Measurements from ENCODE around the gene PAK5. TPM values are rescaled to one million over a fixed set of nuclear protein-coding genes. Genes with fewer than 3 reads are reported as not detected.
A peak's percentile ranks its signal among the peaks of the same experiment; 100 is the strongest.
"Not testable (repeated sequence)": the region's sequence is repeated elsewhere in the genome, so short reads cannot be mapped to it uniquely, and the experiment has no call there.

PAK5 gene
- total RNA-seq, 1 donor from 2014 or later, result not detected

DNA sequence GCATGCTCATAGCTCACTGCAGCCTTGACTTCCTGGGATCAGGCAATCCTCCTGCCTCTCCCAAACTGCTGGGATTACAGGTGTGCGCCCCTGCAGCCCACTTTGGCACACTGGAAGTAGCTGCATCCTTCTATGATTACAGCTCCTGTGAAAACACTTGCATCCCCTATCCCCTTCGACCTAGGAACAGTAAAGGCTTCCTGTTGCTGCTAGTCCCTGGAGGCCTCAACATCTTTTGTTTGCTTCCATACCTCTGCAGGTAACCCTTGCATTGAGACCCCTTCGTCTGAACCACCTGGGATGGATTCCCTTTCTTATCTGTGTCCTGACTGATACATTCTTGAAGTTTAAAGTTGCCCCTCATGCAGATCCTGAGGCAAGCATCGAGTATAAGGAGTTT is 152.4 kb downstream of the PAK5 start:
- DNase-seq (ENCODE audit: low read depth in 2 of 2), result no peak

DNA sequence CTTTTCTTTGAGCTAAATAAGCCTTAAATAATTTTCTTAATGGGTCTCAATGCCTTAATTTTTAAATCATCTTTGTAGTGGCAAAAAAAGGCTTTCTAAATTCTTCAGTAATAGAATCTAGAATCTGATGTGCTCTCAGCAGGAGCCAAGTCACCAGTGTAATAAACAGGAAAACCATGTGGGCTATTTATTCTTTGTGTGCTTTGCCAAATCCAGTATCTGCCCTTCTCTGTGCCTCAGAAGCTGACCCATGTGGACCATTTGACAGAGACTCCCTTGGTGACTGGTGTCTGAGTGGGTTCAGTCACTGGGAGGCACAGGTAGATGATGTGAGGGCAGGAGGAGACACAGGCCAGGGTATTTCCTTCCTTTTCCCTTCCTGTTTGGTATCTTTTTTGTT is 152.9 kb downstream of the PAK5 start:
- DNase-seq (ENCODE audit: low read depth in 2 of 2), result no peak

DNA sequence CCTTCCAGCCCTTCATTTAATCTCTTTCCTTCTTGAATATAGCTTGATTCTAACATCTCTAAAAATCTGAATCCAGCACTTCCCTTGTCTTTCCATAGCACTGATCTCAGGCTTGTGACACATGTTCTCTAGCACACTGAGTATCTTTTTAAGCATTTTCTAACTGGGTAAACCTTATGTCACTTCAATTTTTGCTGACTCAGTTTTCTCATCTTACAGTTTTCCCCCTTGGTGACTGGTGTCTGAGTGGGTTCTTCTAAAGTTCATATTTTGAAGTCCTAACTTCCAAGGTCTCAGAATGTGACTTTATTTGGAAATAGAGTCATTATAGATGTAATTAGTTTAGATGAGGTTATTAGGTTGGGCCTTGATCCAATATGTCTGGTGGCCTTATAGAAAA is 153.9 kb downstream of the PAK5 start:
- DNase-seq (ENCODE audit: low read depth in 2 of 2), result no peak

DNA sequence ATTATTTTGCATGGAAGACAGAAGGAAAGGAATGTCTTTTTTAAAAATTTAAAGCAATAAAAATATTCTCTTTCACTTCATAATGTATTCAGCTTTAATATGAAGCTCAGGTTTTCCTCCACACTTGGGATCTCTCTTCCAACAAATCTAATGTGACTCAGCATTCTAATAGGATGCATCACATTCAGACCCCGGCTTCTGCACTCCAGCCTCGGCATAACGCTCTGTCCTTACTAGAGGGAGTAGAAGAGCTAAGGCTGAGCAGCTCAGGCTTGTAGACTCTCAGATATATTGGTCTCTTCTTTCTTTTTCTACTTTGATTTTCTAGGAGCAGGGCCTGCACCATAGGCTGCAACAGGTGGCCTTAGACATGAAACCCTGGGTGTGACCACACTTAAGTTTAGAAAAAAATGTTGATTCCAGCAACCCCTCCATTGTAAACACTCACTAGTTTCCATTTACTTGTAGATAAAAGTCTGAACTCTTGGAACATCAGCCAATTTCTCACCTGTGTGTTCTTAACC is 161.7 kb downstream of the PAK5 start:
- no peak for DNase-seq (ENCODE audit: low read depth in 2 of 2)

DNA sequence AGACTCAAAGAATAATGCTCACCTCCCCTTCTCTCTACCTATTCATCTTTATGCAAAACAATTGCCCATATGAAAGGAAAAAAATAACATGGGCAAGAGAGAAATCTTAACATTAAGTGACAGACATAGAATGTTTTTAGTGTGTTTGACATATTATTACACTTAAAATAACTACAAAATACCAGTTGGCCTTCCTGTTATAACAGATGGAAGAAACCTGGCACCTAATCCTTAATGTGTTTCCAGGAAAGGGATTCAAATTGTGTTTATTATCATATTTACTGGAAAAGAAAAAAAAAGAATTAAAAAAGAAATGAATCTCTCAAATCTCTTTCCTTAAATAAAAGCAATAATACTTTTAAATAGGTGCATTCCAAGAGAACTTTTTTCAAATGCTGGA is 165.9 kb downstream of the PAK5 start:
- no peak for DNase-seq (ENCODE audit: low read depth in 2 of 2)

DNA sequence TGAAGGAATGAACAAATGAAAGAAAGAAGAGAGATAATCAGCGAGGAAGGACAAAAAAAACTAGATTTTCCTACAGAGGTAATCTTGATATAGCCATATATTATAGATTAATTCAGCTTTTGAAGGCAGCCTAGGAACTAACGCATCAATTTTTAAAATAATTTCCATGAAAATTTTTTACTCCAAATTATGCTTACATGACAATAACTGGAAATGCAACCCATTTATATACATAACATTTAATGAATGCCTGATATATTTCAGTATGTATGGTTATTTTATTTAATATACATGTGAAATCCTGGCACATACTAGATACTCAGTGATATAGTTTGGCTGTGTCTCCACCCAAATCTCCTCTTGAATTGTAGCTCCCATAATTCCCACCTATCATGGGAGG is 166.8 kb downstream of the PAK5 start:
- DNase-seq (ENCODE audit: low read depth in 2 of 2), result no peak

DNA sequence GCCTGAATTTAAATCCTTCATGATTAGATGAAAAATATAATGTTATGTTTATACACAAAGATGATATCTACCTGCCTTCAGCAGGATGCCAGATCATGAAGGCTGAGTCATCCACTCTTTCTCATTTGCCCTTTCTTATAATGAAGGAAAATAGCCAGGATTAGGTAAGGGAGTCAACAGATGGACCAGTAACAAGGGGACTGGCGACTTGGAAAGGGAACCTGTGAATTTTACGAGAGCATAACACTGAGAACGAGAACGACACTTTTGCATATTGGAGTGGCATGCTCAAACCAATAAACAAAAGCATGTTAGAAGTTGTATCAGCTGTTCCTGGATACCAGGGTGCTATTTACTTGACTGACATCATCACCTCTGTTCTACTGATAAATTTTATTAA is 170.5 kb downstream of the PAK5 start:
- DNase-seq (ENCODE audit: low read depth in 2 of 2), result no peak

DNA sequence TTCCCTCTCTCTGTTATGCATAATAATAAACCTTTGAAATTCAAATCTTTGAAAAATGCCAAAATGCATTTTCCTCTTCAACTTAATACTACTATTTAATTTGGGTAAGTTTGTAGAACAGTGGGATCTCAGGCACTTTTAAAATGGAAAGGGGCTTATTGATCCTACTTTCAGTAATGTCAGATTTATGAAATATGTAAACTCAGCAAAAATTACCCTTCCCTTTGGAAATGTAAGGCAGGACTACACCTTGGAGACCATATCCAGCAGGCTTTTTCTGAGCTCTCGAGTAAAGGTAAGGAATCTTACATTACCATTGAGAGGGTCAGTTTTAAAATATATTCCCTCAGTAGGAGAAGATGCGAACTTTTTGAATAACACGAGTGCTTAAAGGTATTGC is 175.5 kb downstream of the PAK5 start:
- DNase-seq (ENCODE audit: low read depth in 2 of 2), result no peak

DNA sequence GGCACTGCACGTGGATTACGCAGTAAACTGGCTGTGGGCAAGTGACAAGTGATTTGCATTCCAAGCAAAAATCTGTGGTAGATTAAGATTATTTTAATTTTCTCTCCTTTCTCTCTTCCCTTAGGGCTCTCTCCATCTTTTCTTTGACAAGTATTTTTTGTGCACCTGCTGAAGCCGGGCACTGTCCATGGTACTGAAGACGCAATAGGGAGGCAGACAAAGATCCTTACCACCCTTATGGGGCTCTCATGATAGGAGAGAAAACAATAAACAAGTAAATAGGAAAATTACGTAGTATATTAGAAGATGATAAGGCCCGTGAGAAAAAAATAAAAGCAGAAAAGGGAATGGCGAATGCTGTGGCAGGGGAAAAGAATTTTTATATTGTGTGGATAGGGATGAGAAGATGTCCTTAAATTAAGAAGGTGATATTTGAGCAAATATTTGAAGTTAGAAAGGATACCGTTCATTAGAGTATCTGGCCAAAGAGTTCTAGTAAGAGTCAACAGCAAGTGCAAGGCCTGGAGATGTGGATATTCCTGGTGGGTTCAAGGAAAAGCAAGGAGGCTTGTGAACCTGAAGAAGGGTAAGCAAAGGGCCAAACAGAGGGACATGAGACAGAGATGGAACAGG is 178.5 kb downstream of the PAK5 start:
- DNase-seq (ENCODE audit: low read depth in 2 of 2), result peak; percentile 16 to 23

DNA sequence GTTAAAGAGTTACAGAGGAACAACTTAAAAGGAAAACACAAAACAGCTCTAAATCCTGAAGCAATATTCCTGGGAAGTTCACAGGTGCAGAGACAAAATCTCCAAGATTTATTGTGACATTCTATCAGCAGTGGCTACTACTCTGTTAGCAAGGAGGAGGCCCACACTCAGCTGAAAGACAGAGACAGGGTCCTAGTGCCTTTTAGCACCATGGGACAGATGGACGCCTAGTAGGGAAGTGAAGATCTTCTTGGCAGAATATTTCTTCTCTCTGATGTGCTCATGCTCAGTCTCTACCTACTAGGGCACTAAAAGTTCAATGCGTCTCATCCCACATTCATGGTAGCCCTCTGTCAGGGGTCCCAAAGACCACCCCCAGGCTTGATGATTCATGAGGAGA is 191.1 kb downstream of the PAK5 start:
- DNase-seq (ENCODE audit: low read depth in 2 of 2), result no peak

DNA sequence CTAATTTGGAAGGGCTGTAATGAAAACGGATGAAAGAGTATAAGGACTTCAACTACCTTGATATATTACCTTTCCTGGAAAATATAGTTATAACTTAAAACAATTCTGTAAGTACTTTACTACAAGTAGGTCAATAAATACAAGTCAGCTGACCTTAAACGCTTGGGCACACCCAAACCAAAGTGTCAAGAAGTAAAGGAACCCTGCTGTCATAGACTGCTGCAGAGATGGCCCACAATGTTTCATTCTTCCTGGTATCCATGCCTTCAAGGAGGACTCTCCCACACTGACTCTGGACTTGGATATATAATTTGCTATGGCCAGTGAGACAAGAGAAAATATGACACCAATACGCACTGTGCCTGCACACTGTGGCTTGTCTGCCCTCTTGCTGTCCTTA is 192.5 kb downstream of the PAK5 start:
- DNase-seq (ENCODE audit: low read depth in 2 of 2), result no peak

DNA sequence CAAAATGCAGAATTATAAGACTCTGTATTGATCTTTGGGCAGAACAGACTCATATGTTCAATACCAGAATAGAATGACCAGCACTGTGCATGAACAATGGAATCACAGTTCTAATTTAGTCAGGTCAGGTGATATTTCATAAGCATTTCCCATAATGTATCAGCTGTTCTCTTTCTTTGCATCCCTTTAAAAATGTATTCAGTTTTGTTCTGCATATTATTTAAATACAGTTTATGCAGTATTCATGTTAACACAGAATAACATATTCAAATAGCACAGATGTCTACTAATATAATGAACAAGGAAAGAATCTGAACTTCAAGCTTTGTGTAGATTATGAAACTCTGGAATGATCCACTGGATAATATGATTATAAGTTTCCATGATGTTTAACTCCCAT is 196.0 kb downstream of the PAK5 start:
- DNase-seq (ENCODE audit: low read depth in 2 of 2), result no peak

DNA sequence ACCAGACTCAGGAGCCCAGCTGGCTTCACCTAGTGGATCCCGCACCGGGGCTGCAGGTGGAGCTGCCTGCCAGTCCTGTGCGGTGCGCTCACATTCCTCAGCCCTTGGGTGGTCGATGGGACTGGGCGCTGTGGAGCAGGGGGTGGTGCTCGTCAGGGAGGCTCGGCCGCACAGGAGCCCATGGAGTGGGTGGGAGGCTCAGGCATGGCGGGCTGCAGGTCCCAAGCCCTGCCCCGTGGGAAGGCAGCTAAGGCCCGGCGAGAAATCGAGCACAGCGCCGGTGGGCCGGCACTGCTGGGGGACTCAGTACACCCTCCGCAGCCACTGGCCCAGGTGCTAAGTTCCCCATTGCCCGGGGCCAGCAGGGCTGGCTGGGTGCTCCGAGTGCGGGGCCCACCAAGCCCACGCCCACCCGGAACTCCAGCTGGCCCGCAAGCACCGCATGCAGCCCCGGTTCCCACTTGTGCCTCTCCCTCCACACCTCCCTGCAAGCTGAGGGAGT is 197.3 kb downstream of the PAK5 start:
- DNase-seq (ENCODE audit: low read depth in 2 of 2), result not testable (repeated sequence)

DNA sequence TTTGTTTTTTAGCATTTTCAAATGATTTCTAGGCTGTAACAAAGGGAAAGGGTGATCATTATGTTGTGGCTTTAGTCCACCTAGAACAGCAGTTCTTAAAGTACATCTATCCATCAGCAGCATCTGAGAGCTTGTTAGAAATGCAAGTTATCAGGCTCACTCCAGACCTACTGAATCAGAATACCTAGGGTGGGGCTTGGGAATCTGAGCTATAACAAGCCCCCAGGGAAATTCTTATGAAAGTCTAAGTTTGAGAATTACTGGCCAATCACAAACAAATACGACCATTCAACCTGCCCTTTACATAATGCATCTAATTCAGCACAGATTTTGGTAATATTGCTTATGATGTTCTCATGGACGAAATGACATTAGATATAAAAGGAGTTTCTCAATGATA is 201.0 kb downstream of the PAK5 start:
- DNase-seq (ENCODE audit: low read depth in 2 of 2), result no peak

DNA sequence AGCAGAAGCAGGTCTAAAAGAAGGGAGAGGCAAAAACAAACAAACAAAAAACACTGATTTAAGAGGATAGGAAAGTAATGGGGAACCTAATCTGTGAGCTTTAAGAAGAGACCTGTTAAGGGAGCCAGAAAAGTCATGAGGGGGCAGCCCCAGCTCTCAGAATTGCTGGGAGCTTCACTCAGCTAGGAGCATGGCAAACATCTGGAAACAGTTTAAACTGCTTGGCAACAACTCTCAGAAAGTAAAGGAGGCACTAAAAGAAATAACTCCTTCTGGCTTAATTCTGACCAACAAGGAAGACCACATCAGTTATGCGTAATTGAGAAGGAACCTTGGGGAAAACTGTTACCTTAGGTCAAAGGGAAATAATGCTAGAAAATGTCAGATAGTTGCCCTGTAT is 203.1 kb downstream of the PAK5 start:
- DNase-seq (ENCODE audit: low read depth in 2 of 2), result no peak

DNA sequence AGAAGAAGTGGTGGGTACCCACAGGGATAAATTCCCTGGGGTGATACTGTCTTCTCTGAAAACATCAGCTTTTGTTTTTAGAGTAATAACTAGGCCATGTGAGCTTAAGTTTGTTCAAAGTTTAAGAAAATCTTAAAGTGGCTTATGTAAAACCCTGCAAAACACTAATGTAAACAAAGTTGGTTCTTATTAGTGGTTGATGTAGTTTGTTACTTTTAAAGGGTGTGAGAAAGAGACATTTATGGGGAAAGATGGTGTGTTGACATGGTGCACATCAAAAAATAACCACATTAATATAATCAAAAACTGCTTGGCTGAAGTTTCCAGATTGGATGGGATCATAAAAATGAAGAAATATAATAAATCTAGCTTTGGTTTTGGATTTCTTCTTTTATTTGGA is 204.5 kb downstream of the PAK5 start:
- DNase-seq (ENCODE audit: low read depth in 2 of 2), result no peak

DNA sequence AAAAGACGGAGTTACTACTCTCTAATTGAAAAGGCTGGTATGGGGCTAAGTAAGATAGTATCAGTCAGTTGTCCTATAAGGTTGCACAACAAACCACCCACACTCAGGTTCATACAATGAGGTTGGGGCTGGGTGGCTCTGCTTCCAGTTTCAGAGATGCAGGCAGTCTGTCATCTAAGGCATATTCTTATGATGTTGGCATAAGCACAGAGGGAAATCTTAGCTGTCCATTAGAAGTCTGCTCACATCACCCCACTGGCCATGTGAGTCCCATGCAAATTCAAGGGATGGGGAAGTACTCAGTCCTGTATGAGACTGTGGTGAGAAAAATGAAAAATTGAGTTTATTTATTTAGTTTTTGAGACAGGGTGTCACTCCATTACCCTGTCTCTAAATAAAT is 205.9 kb downstream of the PAK5 start:
- no peak for DNase-seq (ENCODE audit: low read depth in 2 of 2)

DNA sequence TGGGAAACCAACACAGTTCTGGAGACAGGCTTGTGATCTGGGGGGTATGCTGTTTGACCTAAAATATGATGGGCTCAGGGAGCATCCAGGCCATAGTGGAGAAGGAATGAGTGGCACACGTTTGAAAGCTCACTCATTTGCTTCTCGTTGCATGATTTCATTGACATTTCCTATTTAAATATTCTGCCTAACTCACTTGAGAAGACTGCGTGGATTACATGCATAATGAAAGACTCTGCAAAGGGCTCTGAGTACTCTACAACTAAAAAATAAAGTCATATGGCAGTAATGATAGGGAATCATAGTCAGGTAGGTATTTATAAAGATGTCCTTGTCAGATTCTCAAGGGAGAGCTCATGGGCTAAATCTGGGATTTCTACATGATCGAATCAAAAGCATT is 206.6 kb downstream of the PAK5 start:
- DNase-seq (ENCODE audit: low read depth in 2 of 2), result no peak

DNA sequence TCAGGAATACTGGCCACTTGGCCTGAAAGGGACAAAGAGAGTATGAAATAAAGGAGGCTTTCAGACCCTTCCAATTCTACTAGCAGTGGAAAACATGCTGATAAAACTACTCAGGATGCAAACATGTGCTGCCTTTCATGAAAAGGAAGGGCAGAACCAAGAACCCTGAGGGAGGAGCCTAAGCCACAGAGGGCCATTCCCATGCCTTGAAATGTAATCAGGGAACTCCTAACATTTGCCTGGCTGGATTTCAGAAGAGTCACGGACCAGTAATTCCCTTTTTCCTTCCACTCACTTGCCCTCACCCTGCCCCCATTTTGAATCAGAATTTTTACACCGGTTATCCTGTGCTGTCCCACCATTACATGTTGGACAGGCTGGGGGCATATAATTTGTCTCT is 208.3 kb downstream of the PAK5 start:
- no peak for DNase-seq (ENCODE audit: low read depth in 2 of 2)

DNA sequence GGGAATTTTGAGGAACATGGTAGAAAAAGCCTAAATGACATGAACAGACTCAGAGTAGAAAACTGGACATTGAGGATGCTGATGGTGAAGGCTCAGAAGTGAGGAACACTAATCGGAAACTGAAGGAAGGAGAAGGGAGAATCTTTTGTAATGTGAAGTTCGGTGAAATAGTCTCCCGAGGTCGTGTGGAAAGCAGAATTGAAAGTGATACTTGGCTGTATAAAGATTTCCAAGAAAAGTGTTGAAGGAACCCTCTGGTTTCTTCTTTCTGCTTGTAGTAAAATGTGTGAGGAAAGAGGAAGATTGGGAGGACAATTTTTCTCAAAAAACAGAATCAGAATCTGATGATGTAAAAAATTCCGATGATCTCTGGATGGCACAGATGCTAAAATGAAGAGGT is 209.0 kb downstream of the PAK5 start:
- DNase-seq (ENCODE audit: low read depth in 2 of 2), result no peak

DNA sequence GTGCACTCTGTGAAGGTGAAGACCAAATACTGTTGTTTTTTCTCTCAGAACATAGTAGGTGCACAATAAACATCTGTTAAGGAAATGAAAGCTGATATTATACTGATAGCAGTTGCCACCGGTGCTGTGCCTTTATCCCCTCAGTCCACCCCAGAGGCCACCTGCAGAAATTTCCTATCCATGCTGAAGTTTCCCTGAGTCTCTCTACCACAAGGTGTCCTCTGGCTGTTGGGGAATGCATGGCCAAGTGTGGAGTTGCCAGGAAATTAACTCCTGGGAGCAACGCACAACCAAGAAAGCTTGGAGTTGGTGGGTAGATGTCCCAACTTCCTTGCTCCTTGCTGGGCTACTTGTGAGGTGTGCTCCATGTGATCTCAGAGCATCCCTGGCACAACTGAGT is 210.3 kb downstream of the PAK5 start:
- no peak for DNase-seq (ENCODE audit: low read depth in 2 of 2)

DNA sequence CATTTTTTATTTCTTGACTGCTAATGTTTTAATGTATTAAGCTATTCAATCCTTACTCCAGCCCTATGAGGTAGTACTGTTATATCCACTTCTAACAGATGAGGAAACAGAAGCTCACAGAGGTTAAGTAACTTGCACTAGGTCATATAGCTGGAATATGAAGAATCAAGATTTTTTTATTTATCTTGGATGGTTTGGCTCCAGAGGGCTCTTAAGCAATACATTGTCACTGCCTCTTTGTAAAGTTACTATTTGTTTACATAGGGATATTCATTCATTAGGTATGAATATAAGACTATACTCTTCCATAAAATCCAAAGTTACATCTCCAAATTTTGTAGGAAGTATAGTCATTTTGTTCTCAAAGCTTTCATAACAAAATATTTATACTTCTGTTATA is 210.7 kb downstream of the PAK5 start:
- DNase-seq (ENCODE audit: low read depth in 2 of 2), result no peak

DNA sequence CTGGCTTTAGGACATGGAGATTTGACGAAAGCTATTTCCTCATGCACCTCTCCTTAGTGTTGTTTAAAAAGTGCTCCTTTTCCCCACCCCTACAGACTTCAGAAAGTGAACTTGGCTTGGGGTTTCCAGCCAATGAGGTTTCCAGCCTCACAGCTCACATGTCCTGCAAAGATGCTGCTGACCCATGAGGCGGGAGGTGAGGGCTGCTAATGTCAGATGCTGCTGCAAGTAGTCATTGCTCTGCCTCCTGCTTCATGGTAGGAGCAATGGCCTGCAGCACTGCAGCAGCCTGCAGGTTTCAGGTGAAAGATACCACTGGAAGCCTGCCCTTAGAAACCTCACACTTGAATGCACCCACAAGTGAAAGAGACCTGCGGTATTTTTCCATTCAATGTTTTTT is 211.7 kb downstream of the PAK5 start:
- DNase-seq (ENCODE audit: low read depth in 2 of 2), result no peak

DNA sequence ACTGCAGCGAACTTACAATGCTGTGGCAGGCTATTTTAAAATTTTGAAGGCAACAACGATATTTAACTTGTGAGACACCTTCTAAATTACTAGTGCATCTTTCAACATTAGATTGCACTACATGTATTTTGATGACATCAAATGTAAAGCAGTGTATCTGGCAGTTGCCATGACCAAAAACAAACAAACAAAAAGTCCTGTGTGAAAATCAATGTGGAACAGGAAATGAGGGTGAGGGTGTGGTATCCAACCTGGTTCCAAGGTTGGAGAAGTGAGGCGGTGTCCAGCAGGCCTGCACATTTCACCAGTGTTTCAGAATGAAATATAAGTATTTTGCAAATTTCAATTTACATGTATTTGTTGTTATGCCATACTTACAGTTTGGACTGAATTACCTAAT is 212.5 kb downstream of the PAK5 start:
- DNase-seq (ENCODE audit: low read depth in 2 of 2), result peak in 1 of 2 donors; percentile 30

Data from lung microvascular endothelial cell (primary cell).